CD14-positive monocyte (primary cell): ENCODE measurements around the gene S1PR4. TPM values are rescaled to one million over a fixed set of nuclear protein-coding genes. Genes with fewer than 3 reads are reported as not detected.
A peak's percentile ranks its signal among the peaks of the same experiment; 100 is the strongest.

Source experiments
- DNase-seq, 3 donors: peaks; one replicate each; pipeline ENCODE4 v3.0.0-alpha.2; 2011 to 2022
- H2AFZ ChIP-seq: 2 replicates; pipeline ENCODE4 v1.6.0; 2012; ENCODE audit warnings: mild to moderate bottlenecking, low read depth, low read length, inconsistent platforms; ENCODE audit not compliant: insufficient read depth, poor library complexity, severe bottlenecking
- H3K27ac ChIP-seq, 2 donors: 1 replicate in 1 of 2; 2 replicates in 1 of 2; pipeline ENCODE4 v1.5.1; 2012 to 2013; ENCODE audit warnings: low read length in 2 of 2, control low read depth in 1 of 2, inconsistent platforms in 1 of 2, low read depth in 1 of 2, mild to moderate bottlenecking in 1 of 2
- H3K27me3 ChIP-seq, 2 donors: one replicate each; pipeline versions ENCODE4 v1.6.0 to v1.6.1; 2011 to 2013; ENCODE audit warnings: low read length in 2 of 2; ENCODE audit not compliant: control insufficient read depth in 2 of 2, insufficient read depth in 2 of 2
- H3K36me3 ChIP-seq, 2 donors: replicated peaks in 1 of 2; 1 replicate in 1 of 2; 2 replicates in 1 of 2; pipeline versions ENCODE4 v1.5.1 to v1.6.1; 2012 to 2013; ENCODE audit warnings: low read length in 2 of 2, control low read depth in 1 of 2, inconsistent platforms in 1 of 2, mild to moderate bottlenecking in 1 of 2; ENCODE audit not compliant: insufficient read depth in 2 of 2, control insufficient read depth in 1 of 2
- H3K4me1 ChIP-seq, 2 donors: 1 replicate in 1 of 2; 2 replicates in 1 of 2; pipeline versions ENCODE4 v1.5.1 to v1.6.1; 2012 to 2013; ENCODE audit warnings: low read length in 2 of 2, control low read depth in 1 of 2, inconsistent platforms in 1 of 2, mild to moderate bottlenecking in 1 of 2, moderate library complexity in 1 of 2; ENCODE audit not compliant: insufficient read depth in 2 of 2, control insufficient read depth in 1 of 2
- H3K4me2 ChIP-seq: replicated peaks from 2 replicates; pipeline ENCODE3; 2012; ENCODE audit warnings: low read length, moderate library complexity, mild to moderate bottlenecking; ENCODE audit not compliant: poor library complexity, severe bottlenecking; ENCODE audit errors: extremely low read depth
- H3K4me3 ChIP-seq, 3 experiments: fragments of 200-600 bp in 1 of 3; sonication (generic) in 1 of 3; replicated peaks in 1 of 3; 1 replicate in 2 of 3; 2 replicates in 1 of 3; pipeline ENCODE4 v1.5.1; 2011 to 2013; ENCODE audit warnings: low read length in 3 of 3, mild to moderate bottlenecking in 3 of 3, control low read depth in 2 of 3, low read depth in 2 of 3, inconsistent platforms in 1 of 3, moderate library complexity in 1 of 3
- H3K79me2 ChIP-seq: 2 replicates; pipeline ENCODE4 v1.6.0; 2012; ENCODE audit warnings: mild to moderate bottlenecking, control low read depth, inconsistent platforms, low read length, moderate library complexity; ENCODE audit not compliant: insufficient read depth
- H3K9ac ChIP-seq: 2 replicates; pipeline ENCODE4 v1.6.0; 2017; ENCODE audit warnings: low read length, mild to moderate bottlenecking; ENCODE audit not compliant: insufficient read depth, poor library complexity, severe bottlenecking
- H3K9me3 ChIP-seq, 2 donors: replicated peaks in 1 of 2; 1 replicate in 1 of 2; 2 replicates in 1 of 2; pipeline versions ENCODE4 v1.5.1 to v1.6.1; 2012 to 2013; ENCODE audit warnings: low read length in 2 of 2, control low read depth in 1 of 2; ENCODE audit not compliant: control insufficient read depth in 1 of 2, insufficient read depth in 1 of 2
- H4K20me1 ChIP-seq: 2 replicates; pipeline ENCODE4 v1.6.0; 2012; ENCODE audit warnings: mild to moderate bottlenecking, low read length, control low read depth, moderate library complexity; ENCODE audit not compliant: insufficient read depth
- H3K27ac Mint-ChIP-seq, 7 donors: one replicate each; pipeline ENCODE4 v1.8.0; 2020; ENCODE audit warnings: mild to moderate bottlenecking in 7 of 7, mixed read lengths in 7 of 7, moderate library complexity in 6 of 7, inconsistent platforms in 2 of 7
- H3K27me3 Mint-ChIP-seq, 3 donors: one replicate each; pipeline ENCODE4 v1.8.0; 2021 to 2022; ENCODE audit warnings: low read depth in 3 of 3, mild to moderate bottlenecking in 3 of 3, mixed read lengths in 3 of 3, moderate library complexity in 3 of 3, inconsistent platforms in 1 of 3
- H3K36me3 Mint-ChIP-seq, 2 donors: one replicate each; pipeline ENCODE4 v1.8.0; 2020; ENCODE audit warnings: mixed read lengths in 2 of 2, inconsistent platforms in 1 of 2, mild to moderate bottlenecking in 1 of 2
- H3K4me1 Mint-ChIP-seq: one replicate; pipeline ENCODE4 v1.8.0; 2020; ENCODE audit warnings: mild to moderate bottlenecking, mixed read lengths
- H3K4me3 Mint-ChIP-seq, 2 donors: one replicate each; pipeline ENCODE4 v1.8.0; 2020; ENCODE audit warnings: mild to moderate bottlenecking in 2 of 2, mixed read lengths in 2 of 2, moderate library complexity in 1 of 2
- H3K9me3 Mint-ChIP-seq, 7 donors: one replicate each; pipeline ENCODE4 v1.8.0; 2020 to 2022; ENCODE audit warnings: mixed read lengths in 7 of 7, mild to moderate bottlenecking in 6 of 7, moderate library complexity in 6 of 7, inconsistent platforms in 2 of 7
- WGBS: methylation state at CpG from one replicate; pipeline ENCODE4 v1.1.5; 2013; ENCODE audit warnings: missing lambda C conversion rate; ENCODE audit not compliant: insufficient coverage; 5-methylcytosine and 5-hydroxymethylcytosine counted together
- intact Hi-C, 2 donors: fragments of 100-400 bp; cut with micrococcal nuclease; formaldehyde crosslinking; loops; one replicate each; pipeline versions ENCODE4 v1.15.0 to v1.15.1; 2023
- polyA plus RNA-seq, 3 donors: library from polyadenylated mRNA; depleted of rRNA in 1 of 3; unstranded in 2 of 3; stranded (reverse) in 1 of 3; fragments of 300-500 nt in 2 of 3; fragments of >200 nt in 1 of 3; fragmentation: Illumina TruSeq in 2 of 3; gene quantifications; 1 replicate in 2 of 3; 2 replicates in 1 of 3; pipeline ENCODE4 v1.2.3, GENCODE V29; 2012 to 2021
- TF ChIP-seq, protein P1 (sequence below): fragments of 200-600 bp; IDR thresholded peaks from one replicate; pipeline ENCODE4 v1.8.0; 2022; ENCODE audit warnings: antibody characterized with exemption, mild to moderate bottlenecking

S1PR4 gene
- polyA plus RNA-seq, 3 donors, result 28.5 to 131 (median 105) TPM

DNA sequence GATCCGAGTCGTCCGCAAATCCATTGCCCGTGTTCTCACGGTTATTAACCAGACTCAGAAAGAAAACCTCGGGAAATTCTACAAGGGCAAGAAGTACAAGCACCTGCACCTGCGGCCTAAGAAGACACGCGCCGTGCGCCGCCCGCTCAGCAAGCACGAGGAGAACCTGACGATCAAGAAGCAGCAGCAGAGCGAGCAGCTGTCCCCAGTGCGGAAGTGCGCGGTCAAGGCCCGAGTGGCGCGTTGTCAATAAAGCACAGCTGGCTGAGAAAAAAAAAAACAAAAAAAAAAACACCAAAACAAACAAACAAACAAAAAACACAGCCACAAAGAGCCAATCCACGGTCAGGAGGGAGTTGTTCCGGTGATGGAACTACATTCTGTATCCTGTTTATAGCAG lies 47.4 kb upstream of the S1PR4 start:
- TF ChIP-seq, protein P1, sequence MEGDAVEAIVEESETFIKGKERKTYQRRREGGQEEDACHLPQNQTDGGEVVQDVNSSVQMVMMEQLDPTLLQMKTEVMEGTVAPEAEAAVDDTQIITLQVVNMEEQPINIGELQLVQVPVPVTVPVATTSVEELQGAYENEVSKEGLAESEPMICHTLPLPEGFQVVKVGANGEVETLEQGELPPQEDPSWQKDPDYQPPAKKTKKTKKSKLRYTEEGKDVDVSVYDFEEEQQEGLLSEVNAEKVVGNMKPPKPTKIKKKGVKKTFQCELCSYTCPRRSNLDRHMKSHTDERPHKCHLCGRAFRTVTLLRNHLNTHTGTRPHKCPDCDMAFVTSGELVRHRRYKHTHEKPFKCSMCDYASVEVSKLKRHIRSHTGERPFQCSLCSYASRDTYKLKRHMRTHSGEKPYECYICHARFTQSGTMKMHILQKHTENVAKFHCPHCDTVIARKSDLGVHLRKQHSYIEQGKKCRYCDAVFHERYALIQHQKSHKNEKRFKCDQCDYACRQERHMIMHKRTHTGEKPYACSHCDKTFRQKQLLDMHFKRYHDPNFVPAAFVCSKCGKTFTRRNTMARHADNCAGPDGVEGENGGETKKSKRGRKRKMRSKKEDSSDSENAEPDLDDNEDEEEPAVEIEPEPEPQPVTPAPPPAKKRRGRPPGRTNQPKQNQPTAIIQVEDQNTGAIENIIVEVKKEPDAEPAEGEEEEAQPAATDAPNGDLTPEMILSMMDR, result no peak
- Histone ChIP-seq H3K4me3 (no peak overlapping the region), H3K9me3 (no peaks in the 10 kb centered on the region), H3K9ac (no peak overlapping the region), H3K79me2 (peaks cover 9% of the 10 kb centered on the region), H3K36me3 (no peaks in the 10 kb centered on the region), H4K20me1 (no peaks in the 10 kb centered on the region), H3K4me1 (peaks cover 28 to 30% of the 10 kb centered on the region in 2 donors), H3K27ac (no peak overlapping the region), H2AFZ (no peak overlapping the region), H3K27me3 (no peaks in the 10 kb centered on the region), H3K4me2 (no peak overlapping the region)
- peaks cover 0 to 1% (median 0%) of the 10 kb centered on the region in 7 donors for H3K9me3 Mint-ChIP-seq
- H3K36me3 Mint-ChIP-seq, result no peaks in the 10 kb centered on the region
- peak overlapping the region in 1 of 7 donors; percentile 35 for H3K27ac Mint-ChIP-seq
- intact Hi-C loops, result no loop called here
- no peak for DNase-seq
- H3K4me3 Mint-ChIP-seq, result no peak overlapping the region
- peaks cover 30% of the 10 kb centered on the region for H3K4me1 Mint-ChIP-seq
- WGBS, result 87% methylated on average over 18 of the region's 24 CpGs
- H3K27me3 Mint-ChIP-seq, result no peaks in the 10 kb centered on the region

DNA sequence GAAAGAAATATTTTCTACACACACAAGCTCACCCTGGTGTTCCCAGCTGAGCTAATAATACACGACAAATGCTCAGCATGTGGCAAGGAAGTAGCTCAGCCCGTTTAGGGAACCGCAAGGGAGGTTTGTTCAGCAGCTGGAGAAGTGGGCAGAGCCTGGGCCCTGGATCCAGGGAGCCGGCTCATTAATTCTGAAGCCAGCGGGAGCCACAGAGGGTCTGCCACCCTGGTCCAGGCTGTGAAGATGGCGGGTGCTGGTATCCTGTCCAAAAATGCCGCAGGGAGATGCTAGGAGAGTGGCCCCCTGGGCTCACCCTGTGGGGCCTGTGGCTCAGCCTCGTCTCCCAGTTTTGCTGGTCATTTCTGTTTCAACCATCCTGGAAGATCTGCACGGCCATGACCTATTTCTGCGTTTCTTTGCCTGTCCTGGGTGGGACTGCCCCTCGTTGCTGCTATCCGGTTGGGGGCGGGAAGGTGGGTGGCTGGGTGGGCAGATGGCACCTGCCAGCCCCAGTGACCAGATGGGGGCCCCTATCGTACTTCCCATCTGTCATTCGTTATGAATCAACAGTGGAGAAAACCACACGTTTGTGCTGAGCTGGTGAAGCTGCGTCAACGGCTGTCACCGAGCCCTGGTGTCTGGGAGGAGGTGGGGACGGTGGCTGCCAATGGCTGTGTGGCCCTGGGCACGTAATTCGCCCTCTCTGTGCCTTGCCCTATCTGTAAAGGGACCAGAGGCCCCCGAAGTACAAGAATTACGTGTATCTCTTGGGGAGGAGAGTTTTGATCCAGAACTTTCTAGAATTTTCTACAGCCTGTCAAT lies 45.4 kb upstream of the S1PR4 start:
- H3K4me2 ChIP-seq, result peak overlapping the region; percentile 52
- peak overlapping the region; percentile 72 for H3K9ac ChIP-seq
- Mint-ChIP-seq H3K36me3 (peaks cover 0 to 6% of the 10 kb centered on the region in 2 donors), H3K9me3 (peaks cover 0 to 1% (median 0%) of the 10 kb centered on the region in 7 donors), H3K4me1 (peaks cover 39% of the 10 kb centered on the region), H3K27ac (peak overlapping the region; percentile 94 to 98 (median 98)), H3K4me3 (peak overlapping the region; percentile 62 to 84), H3K27me3 (no peaks in the 10 kb centered on the region)
- WGBS, result 1% methylated on average over 13 of the region's 24 CpGs
- no peaks in the 10 kb centered on the region for H3K27me3 ChIP-seq
- H2AFZ ChIP-seq, result peak overlapping the region; percentile 51
- TF ChIP-seq, protein P1, result no peak
- intact Hi-C loops, result loop anchor here in 1 of 2 donors (1.0 to 2.0 kb wide), 2 partner anchors 9 to 14 kb away; no protein-coding TSS in a partner anchor
- no peaks in the 10 kb centered on the region for H3K36me3 ChIP-seq
- peak overlapping the region; percentile 88 to 94 for H3K27ac ChIP-seq
- DNase-seq, result peak; percentile 85 to 89 (median 89)
- H3K4me3 ChIP-seq, result peak overlapping the region; percentile 5 to 57 (median 9)
- H3K9me3 ChIP-seq, result no peaks in the 10 kb centered on the region
- peaks cover 28% of the 10 kb centered on the region for H3K79me2 ChIP-seq
- peaks cover 45 to 46% of the 10 kb centered on the region in 2 donors for H3K4me1 ChIP-seq
- peaks cover 16% of the 10 kb centered on the region for H4K20me1 ChIP-seq
